ENCODE measurements around the gene FRAS1. TPM values are rescaled to one million over a fixed set of nuclear protein-coding genes. Genes with fewer than 3 reads are reported as not detected.

Gene FRAS1
- total RNA-seq, 1 donor from 2014 or later, result 24.6 TPM

Other genes starting within 250 kb of the FRAS1 start
- 33.4 and 34.0 TPM in 2 replicates for gene CNOT6L, start 238.0 kb upstream of the FRAS1 start, total RNA-seq
- 31.7 and 33.2 TPM in 2 replicates for gene MRPL1, start 194.5 kb upstream of the FRAS1 start, total RNA-seq